NCI-H1436 (cell line): ENCODE data around the gene SLC27A4.

Experiments
- DNase-seq: peaks from one replicate; lab custom pipeline; 2025; lab: John Stamatoyannopoulos, UW

The SLC27A4 gene

DNA sequence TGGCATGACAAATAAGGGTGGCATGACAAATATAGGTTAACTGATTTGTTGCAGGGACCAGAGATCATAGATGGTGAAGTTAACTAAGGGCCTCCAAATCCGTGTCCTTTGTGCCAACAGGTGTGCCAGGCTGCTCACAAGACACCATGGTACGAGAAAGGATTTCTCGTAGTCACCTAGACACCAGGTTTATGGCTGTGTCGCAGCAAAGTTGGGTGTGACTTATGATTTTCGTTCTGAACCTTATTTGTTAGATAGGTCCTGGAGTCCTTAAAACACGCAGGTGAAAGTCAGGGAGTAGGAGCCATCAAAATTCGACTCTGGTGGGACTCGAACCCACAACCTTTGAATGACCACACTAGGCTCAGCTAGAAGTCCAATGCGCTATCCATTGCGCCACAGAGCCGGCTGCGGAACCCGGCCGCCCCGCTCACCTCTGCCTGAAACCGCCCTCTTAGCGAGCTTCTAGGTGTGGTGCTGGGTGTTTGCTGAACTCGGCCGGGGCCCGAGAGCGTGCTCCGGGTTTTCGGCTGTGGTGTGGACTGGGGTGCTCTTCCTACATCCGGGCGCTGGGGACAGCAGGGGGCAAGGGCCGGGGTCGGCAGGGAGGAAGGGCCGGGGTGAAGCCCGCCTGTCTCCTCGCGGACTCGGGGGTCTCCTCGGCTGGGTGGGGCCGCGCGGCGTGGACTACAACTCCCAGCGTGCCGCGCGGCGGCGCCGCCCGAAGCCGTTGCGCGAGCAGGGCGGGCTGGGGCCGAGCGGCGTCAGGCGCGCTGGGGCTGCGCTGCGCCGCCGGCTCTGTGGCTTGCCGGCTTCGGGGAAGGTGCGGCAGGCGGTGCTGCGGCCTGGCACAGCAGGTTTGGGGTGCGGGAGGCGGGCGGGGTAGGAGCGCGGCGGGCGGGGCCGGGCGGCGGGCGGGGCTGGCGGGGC, at the start of gene SLC27A4:
Gene SLC27A4 (plus strand): TSS at position 767 of the 930 bp plus-strand sequence. CDS start 2,606 bp downstream, outside the sequence.
- peak; percentile 69 for DNase-seq

- no peak for DNase-seq
Measured at GRCh38 chr9:128292009-128292408, 48.3 kb upstream of the SLC27A4 start.

DNA sequence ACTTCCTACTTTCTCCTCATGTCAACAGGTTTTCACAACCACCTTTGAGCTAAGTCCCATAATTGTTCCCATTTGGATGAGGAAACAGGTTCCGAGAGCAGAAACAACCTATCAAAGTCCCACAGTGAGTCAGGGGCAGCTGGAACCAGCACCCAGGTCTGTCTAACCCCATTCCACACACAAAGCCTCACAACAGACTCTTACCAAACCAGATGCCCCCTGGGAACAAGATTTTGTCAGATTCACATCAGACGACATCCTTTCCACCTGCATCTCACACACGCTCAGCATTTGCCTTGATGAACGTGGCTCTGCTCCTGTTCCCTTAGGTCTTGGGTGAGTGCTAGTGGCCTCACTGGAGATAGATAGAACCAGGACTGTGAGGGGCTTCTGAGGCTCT, 47.2 kb upstream of the SLC27A4 start:
- no peak for DNase-seq

GRCh38 chr9:128294142-128294541, 46.2 kb upstream of the SLC27A4 start:
- no peak for DNase-seq

DNA sequence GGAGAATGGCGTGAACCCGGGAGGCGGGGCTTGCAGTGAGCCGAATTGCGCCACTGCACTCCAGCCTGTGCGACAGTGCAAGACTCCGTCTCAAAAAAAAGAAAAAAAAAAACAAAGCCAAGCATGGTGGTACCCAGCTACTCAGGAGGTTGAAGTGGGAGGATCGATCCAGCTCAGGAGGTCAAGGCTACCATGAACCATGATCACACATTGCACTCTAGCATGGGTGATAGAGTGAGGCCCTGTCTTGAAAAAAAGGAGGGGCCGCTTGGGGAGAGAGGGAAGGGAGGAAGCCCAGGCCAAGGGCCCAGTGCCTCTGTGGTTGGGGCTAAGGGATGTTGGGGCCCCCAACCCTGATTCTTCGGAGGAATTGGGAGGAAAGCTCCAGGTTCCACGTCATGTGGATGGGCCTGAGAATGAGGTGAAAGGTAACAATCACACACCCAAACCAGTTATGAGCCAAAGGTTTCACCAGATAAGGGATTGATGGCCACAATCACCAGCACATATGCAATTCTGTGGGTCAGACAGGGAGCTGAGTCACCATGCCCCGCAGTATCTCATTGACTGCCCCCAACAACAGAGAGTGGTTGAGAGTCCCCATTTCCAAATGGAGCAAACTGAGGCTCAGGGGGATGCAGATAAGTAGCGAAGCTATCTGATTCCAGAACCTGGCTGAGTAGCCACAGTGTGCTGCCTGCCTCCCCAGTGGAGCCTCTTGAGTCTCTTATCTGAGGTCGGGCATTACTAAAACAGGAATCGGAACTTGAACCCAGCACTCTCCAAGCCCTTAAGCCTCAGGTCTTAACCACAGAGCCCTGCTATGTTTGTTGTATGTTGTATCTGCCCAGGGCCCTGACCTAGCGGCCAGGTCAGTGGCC, 43.7 kb upstream of the SLC27A4 start:
- DNase-seq, result no peak

DNA sequence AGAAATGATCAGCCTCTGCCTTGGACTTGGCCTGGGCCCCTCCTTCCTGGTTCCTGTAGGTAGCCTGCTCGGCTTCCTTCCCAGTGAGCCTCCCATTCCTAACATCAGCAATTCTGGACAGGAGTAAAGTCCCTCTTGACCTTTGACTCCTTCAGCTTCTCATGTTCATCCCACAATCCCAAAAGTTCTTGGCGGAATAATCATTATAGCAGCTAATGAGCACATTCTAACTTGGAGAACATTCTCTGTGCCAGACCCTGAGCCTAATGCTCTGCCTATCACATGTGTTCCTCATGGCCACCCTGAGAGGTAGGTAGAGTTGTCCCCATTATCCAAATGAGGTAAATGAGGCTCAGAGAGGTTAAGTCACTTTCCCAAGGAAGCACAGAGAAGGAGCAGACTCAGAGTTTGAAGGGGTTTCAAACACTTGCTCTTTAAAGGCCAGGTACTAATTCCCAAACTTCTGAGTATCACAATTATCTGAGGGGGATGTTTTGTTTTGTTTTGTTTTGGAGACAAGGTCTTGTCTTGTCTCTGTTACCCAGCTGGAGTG, 43.0 kb upstream of the SLC27A4 start:
- DNase-seq, result no peak

GRCh38 chr9:128298535-128299482, 41.5 kb upstream of the SLC27A4 start:
- DNase-seq, result no peak

- no peak for DNase-seq
Measured at GRCh38 chr9:128304136-128304970, 36.0 kb upstream of the SLC27A4 start.

- no peak for DNase-seq
Measured at GRCh38 chr9:128304971-128305288, 35.4 kb upstream of the SLC27A4 start.

GRCh38 chr9:128309551-128309950, 30.8 kb upstream of the SLC27A4 start:
- no peak for DNase-seq

GRCh38 chr9:128310461-128310860, 29.9 kb upstream of the SLC27A4 start:
- DNase-seq, result no peak

DNA sequence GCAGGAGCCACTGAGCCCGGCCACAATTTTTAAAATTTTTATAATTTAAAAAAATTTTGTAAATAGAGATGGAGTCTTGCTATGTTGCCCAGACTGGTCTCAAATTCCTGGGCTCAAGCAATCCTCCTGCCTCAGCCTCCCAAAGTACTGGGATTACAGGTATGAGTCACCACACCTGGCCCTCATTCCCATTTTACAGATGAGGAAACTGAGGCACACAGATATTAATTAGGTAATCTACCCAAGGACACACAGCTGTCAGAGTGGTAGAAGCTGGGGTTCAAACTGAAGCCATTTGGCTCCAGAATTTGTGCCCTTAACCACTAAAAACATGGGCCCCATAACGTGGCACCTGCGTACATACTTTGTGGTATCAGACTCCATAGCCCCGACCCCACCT, 25.6 kb upstream of the SLC27A4 start:
- DNase-seq, result no peak

DNA sequence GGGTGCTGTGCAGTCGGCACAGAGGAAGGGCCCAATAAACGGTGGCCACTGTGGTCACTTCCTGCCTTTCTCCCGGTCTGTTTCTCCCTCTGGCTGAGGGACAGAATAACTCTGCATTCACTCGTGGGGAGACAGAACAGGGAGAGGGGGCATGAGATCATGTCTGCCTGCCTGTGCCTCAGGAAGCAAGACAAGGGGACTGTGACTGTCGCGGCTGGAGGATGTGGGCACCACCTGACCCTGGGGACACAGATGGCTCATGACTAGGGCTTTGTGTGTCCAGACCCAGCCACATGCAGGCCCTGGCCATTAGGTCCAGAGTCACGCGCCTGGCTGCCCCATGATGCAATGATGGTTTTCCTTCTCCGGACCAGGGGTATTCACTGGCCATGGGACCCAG, 23.9 kb upstream of the SLC27A4 start:
- DNase-seq, result no peak

DNA sequence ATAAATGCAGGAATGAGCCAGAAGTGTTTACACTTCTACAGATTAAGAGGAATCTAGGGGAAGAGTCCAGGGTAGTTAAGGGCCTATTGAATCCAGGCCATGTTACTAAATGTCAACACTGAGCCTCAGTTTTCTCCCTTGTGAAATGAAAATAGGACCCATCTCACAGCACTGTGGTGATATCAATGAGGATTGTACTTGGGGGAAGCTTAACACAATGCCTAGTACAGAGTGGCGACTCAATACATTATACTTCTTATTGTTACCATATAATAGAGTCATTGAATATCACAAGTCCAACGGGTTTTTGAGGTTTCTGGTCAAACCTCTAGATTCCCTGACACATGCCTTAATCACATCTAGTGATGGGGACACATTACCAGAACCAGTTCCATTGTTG, 22.7 kb upstream of the SLC27A4 start:
- no peak for DNase-seq

DNA sequence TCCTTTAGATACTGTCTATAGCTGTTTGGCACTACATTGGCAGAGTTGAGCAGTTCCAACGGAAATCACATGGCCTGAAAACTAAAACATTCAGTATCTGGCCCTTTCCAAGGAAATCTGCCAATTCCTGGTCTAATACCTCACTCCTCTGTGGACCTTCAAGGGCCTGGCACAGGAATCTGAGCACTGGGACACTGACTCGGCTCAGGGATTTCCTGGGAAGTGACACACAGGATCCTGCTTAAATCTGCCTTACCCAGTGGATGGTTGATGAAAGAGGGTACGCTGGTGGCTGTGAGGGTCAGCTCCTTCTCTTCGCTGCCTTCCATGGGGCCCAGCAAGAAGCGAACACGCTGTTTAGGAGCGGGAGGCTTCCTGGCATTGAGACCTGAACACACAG, 19.0 kb upstream of the SLC27A4 start:
- DNase-seq, result no peak

GRCh38 chr9:128321879-128322403, 18.4 kb upstream of the SLC27A4 start:
- DNase-seq, result no peak

DNA sequence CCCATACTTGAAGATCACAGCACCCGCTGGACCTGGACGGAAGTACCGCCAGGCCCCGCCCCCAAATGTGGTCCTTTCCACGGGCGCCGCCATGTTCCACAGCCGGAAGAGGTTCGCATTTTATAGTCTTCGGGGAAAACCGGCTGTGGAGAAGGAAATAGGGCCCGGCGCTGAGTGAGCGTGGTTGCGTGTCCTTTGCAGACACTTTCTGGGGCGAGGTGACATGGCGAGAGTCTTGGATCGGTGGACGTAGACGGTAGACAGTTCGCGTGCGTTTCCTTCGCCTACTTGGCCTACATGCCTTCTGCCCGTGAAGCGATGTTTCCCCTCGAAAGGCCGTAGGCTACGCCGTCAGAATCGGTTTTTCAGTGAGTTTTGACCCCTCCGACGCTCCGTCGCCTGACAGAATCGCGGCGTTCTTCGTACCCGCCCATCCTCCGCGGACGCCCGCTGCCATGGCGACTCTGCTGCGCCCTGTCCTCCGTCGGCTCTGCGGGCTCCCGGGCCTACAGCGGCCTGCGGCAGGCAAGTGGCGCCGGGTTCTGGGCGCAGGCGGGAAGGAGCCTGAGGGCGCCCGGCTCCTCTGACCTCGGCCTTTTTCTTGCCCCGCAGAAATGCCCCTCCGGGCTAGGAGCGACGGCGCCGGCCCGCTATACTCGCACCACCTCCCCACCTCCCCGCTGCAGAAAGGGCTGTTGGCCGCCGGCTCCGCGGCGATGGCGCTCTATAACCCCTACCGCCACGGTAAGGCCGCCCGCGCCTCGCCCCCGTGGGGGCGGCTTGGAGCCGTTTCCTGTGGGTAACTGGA, 17.7 kb upstream of the SLC27A4 start, which contains the start of the genes COQ4 and TRUB2:
Gene COQ4 (plus strand): TSS at position 436 of the 808 bp plus-strand sequence. CDS start 20 bp downstream, at position 456.
Gene TRUB2 (minus strand): TSS at position 44 of the 808 bp plus-strand sequence. CDS start 39 bp downstream, at position 5.
- DNase-seq, result peak; percentile 92

DNA sequence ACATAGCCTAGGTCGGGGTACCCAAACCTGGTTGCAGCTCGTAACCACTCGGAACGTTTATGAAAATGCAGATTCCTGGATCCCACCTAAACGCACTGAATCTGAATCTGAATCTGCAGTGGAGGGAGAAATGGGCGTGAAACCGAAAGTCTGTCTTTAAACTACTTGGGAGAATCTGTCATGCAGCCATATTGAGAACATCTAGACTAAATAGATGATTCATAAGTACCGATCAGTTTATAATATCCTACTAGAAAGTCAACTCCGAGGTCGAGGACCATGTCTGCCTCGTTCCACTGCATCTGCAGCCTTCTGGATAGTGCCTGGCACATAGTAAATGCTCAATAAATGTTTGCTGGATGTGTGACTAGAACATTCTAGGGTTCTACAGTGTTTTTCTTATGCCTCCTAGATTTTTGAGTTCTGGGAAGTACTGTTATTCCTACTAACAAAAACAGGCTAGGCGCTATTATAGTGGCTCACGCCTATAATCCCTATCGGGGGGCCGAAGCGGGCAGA, 17.1 kb upstream of the SLC27A4 start:
- no peak for DNase-seq

- DNase-seq, result no peak
Measured at GRCh38 chr9:128323791-128324190, 16.5 kb upstream of the SLC27A4 start.
